Activated CD4-positive, alpha-beta memory T cell treated with anti-CD3 and anti-CD28 coated beads for 36 hours (primary cell): ENCODE data around the gene IPO8. TPM values are rescaled to one million over a fixed set of nuclear protein-coding genes. Genes with fewer than 3 reads are reported as not detected.

Experiments used
- CTCF ChIA-PET: fragments of 350-600 bp; sonication (Branson Sonifier 250); formaldehyde crosslinking; loops from one replicate; lab custom pipeline; 2021; ENCODE audit warnings: antibody characterized with exemption, inconsistent platforms; lab: Charles Lee
- POLR2A ChIA-PET: fragments of 350-600 bp; sonication (Branson Sonifier 250); formaldehyde crosslinking; loops from one replicate; lab custom pipeline; 2021; ENCODE audit warnings: antibody characterized with exemption; lab: Charles Lee
- DNase-seq: peaks from one replicate; pipeline ENCODE4 v3.0.0-alpha.2; 2020
- H3K27ac Mint-ChIP-seq: one replicate; pipeline ENCODE4 v1.8.0; 2021; ENCODE audit warnings: mixed read lengths
- H3K27me3 Mint-ChIP-seq: one replicate; pipeline ENCODE4 v1.8.0; 2021; ENCODE audit warnings: mixed read lengths
- H3K36me3 Mint-ChIP-seq: one replicate; pipeline ENCODE4 v1.8.0; 2021; ENCODE audit warnings: mixed read lengths
- H3K4me1 Mint-ChIP-seq: one replicate; pipeline ENCODE4 v1.8.0; 2021; ENCODE audit warnings: low read depth, mixed read lengths
- H3K4me3 Mint-ChIP-seq: one replicate; pipeline ENCODE4 v1.8.0; 2021; ENCODE audit warnings: mild to moderate bottlenecking, mixed read lengths
- H3K9me3 Mint-ChIP-seq: one replicate; pipeline ENCODE4 v1.8.0; 2021; ENCODE audit warnings: mixed read lengths
- intact Hi-C: fragments of 100-400 bp; cut with micrococcal nuclease; formaldehyde crosslinking; loops from one replicate; pipeline ENCODE4 v1.15.1; 2023
- total RNA-seq, 2 experiments: library from RNA; stranded (reverse); gene quantifications; one replicate each; pipeline ENCODE4 v1.2.3, GENCODE V29; 2021

The IPO8 gene
- 10 to 100 TPM; 39.2 to 41.3 TPM for total RNA-seq

DNA sequence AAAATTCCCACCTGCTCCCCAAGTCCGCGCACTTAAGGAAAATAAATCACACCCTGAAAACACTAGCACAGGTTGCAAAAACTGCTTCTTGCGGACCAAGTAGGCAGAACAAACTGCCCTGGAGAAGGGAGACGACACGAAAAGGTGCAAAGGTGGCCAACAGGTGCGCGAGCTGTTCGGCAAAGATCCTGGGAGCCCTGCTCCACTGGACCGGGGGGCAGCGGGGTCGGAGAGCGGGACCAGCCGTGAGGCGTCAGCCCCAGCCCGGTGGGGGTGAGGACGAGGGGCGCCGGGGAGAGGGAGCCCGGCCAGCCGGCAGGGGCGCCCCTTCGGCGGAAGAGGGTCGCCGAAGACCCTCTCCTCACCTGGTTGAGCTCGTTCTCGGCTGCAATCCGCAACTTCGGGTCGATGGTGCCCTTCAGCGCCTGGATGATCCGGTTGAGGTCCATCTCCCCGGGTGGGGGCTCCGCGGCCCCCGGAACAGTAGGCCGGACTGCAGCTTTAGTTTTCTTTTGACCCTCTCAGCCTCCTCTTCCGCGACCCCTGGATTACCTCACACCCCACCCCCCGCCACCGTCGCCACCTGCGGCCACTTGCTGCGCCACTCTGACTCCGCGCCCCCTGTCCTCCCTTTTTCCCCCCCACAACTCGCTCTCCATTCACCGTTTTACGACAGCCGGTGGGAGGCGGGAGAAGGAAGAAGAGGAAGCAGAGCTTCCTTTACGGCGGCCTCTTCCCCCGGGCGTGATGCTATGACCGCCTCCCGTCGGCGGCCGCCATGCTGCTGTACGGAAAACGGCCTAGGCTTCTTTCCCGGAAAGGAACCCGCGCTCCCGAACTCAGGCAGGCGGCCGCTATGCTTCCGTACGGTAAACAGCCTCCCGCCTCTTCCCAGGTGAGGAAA lies at the start of gene IPO8:
IPO8 (minus strand) TSS at position 671 of the 904 bp plus-strand sequence; CDS start at position 449, 222 bp downstream.
- peaks cover 1% of the 10 kb centered on the region for H3K36me3 Mint-ChIP-seq
- no peaks in the 10 kb centered on the region for H3K27me3 Mint-ChIP-seq
- H3K27ac Mint-ChIP-seq, result peak within 1 kb of the TSS; percentile 84
- peak; percentile 90 for DNase-seq
- H3K9me3 Mint-ChIP-seq, result no peaks in the 10 kb centered on the region
- intact Hi-C loops, result loop anchor here (1.0 to 10.0 kb wide), 4 partner anchors 59 to 1313 kb away; partner anchors contain the start of genes CAPRIN2, DDX11 and ERGIC2
- ChIA-PET CTCF (interaction anchor here (0.7 to 2.5 kb wide), 13 partner anchors 10 to 336 kb away, joined by 3 to 11 read pairs (median 4); partner anchors contain the start of gene CAPRIN2), POLR2A (interaction anchor here (0.7 to 1.2 kb wide), 4 partner anchors 10 to 71 kb away, joined by 3 to 6 read pairs (median 4); partner anchors contain the start of gene CAPRIN2)
- H3K4me3 Mint-ChIP-seq, result peak within 1 kb of the TSS; percentile 88
- H3K4me1 Mint-ChIP-seq, result peaks cover 32% of the 10 kb centered on the region

DNA sequence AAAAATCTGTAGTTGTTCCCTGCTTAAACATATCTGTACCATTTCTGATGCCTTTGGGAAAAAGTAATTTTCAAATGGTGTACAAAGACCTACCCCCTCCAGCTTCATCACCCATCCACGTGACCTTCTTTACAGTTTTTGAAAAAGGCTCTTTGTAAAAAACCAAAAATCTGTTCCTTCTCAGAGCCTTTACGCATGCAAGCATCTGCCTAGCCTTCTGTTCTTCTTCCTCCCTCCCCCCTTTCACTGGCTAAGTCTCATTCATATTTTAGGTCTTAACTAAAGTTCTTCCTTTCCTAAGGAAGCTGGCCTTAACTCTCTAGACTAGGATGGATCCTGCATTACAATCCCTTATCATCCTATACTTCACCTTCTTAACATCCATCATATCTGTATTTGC lies 48.7 kb upstream of the IPO8 start:
- no peak for DNase-seq
- no peaks in the 10 kb centered on the region for H3K4me1 Mint-ChIP-seq
- no peaks in the 10 kb centered on the region for H3K9me3 Mint-ChIP-seq
- no peak overlapping the region for H3K27ac Mint-ChIP-seq
- POLR2A ChIA-PET, result no interaction called here
- CTCF ChIA-PET, result interaction anchor here (1.1 kb wide), 1 partner anchor 63 kb away, joined by 4 read pairs; no protein-coding TSS in a partner anchor
- intact Hi-C loops, result loop anchor here (2.0 kb wide), 1 partner anchor 16 kb away; no protein-coding TSS in a partner anchor
- no peaks in the 10 kb centered on the region for H3K27me3 Mint-ChIP-seq
- H3K4me3 Mint-ChIP-seq, result no peak overlapping the region
- peaks cover 17% of the 10 kb centered on the region for H3K36me3 Mint-ChIP-seq

DNA sequence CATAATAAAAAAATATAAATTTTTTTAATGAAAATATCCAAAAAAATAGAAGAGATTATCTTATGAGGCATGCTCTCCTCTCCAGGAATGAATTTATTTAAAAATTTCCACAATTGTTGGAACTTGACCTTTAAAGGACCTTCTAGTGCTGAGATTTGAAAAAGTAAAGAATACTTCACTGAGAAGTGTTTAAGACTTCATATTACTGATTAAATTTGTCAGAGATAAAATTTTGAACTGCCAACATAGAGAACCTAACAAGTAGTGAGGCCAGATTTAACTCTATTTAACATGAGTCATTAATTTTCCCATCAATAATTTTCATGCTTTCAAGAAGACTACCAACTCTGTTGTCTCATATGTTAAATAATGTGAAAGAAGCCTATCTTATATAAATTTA lies 44.6 kb upstream of the IPO8 start:
- ChIA-PET CTCF (no interaction called here), POLR2A (no interaction called here)
- Mint-ChIP-seq H3K27ac (no peak overlapping the region), H3K4me3 (no peak overlapping the region), H3K36me3 (peaks cover 16% of the 10 kb centered on the region), H3K27me3 (no peaks in the 10 kb centered on the region), H3K9me3 (no peaks in the 10 kb centered on the region), H3K4me1 (no peaks in the 10 kb centered on the region)
- DNase-seq, result no peak
- intact Hi-C loops, result no loop called here

DNA sequence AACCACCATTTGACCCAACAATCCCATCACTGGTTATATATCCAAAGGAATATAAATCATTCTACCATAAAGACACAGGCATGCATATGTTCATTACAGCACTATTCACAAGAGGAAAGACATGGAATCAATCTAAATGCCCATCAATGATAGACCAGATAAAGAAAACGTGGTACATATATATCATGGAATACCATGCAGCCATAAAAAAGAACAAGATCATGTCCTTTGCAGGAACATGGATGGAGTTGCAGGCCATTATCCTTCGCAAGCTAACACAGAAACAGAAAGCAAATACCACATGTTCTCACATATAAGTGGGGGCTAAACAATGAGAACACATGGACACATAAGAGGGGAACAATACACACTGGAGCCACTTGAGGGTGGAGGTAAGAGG lies 43.4 kb upstream of the IPO8 start:
- no peaks in the 10 kb centered on the region for H3K27me3 Mint-ChIP-seq
- DNase-seq, result no peak
- no peaks in the 10 kb centered on the region for H3K9me3 Mint-ChIP-seq
- intact Hi-C loops, result no loop called here
- ChIA-PET CTCF (interaction anchor here (0.7 kb wide), 1 partner anchor 1418 kb away, joined by 6 read pairs; no protein-coding TSS in a partner anchor), POLR2A (no interaction called here)
- H3K27ac Mint-ChIP-seq, result no peak overlapping the region
- H3K36me3 Mint-ChIP-seq, result peaks cover 22% of the 10 kb centered on the region
- no peaks in the 10 kb centered on the region for H3K4me1 Mint-ChIP-seq
- no peak overlapping the region for H3K4me3 Mint-ChIP-seq

DNA sequence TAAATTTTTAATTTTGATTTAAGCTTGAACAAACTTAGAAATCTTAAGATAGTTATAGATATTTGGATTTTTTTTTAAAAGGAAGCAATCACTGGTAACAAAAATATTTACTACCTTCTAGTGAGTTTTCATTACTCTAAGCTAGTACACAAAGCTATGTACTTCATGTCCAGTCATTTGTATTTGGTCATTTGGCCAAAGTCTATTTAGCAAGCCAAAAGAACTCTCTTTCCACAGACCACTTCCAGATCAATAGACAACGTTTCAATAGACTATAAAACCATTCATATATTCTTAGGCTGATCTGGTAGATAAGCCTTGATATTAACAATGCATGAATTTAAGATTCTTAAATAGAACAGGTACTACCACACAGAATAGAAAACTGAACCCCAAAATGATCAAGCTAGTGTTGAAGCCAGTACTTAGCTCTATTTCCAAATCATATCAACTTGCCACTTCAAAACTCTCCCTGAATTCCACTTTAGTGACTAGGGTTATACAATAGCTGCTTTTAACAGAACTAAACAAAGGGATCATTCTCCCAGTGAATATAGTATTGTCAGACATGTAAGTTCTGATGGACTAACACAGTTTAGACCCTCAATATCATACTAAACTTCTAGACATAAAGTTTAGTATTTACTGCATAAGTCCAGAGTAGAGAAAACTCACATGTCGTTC lies 37.4 kb upstream of the IPO8 start:
- no peak overlapping the region for H3K4me3 Mint-ChIP-seq
- H3K27me3 Mint-ChIP-seq, result no peaks in the 10 kb centered on the region
- H3K4me1 Mint-ChIP-seq, result no peaks in the 10 kb centered on the region
- no peaks in the 10 kb centered on the region for H3K9me3 Mint-ChIP-seq
- DNase-seq, result no peak
- intact Hi-C loops, result no loop called here
- ChIA-PET POLR2A (no interaction called here), CTCF (interaction anchor here (0.6 kb wide), 1 partner anchor 37 kb away, joined by 4 read pairs; the partner anchor contains the start of gene IPO8)
- peaks cover 23% of the 10 kb centered on the region for H3K36me3 Mint-ChIP-seq
- no peak overlapping the region for H3K27ac Mint-ChIP-seq

DNA sequence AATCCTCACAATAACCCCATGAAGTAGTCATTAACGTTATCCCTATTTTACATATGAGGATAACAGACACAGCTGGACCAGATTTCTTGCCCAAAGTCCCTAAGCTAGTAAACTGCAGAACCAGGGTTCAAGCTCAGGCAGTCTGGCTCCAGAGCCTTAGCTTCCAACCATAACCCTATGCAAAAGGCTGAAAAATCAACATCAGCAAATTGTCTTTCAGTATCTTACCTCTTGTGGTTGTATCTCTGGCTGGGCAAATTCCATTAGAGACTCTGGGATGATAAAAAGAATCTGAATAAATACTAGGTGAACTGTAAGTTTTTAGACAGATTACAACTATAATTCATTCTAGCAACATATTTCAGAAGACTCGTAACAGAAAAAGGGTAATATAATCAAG lies 34.3 kb upstream of the IPO8 start:
- no peaks in the 10 kb centered on the region for H3K9me3 Mint-ChIP-seq
- peaks cover 18% of the 10 kb centered on the region for H3K36me3 Mint-ChIP-seq
- POLR2A ChIA-PET, result no interaction called here
- no peak overlapping the region for H3K27ac Mint-ChIP-seq
- no peak for DNase-seq
- intact Hi-C loops, result no loop called here
- peaks cover 5% of the 10 kb centered on the region for H3K4me1 Mint-ChIP-seq
- CTCF ChIA-PET, result no interaction called here
- no peak overlapping the region for H3K4me3 Mint-ChIP-seq
- no peaks in the 10 kb centered on the region for H3K27me3 Mint-ChIP-seq

DNA sequence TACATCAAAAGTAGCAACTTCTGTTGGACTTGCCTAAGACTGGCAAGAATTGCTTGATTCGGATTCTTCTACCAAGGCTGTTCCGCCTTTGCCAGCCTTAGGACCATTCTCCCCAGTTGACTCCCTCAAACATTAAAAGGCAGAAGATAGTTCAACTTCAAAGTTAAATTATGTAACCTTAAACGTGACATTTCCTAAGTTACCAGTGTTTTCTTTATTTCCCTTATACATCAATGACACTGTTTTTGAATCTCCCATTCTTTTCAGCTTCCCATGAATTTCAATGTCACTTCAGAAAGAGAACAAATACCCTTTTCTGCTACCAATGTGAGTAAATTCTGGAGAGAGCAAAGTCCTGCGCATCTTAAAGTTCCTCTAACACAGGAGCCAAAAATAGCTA lies 33.9 kb upstream of the IPO8 start:
- ChIA-PET CTCF (no interaction called here), POLR2A (no interaction called here)
- Mint-ChIP-seq H3K4me1 (peaks cover 5% of the 10 kb centered on the region), H3K36me3 (peaks cover 15% of the 10 kb centered on the region), H3K27ac (no peak overlapping the region), H3K4me3 (no peak overlapping the region), H3K9me3 (no peaks in the 10 kb centered on the region), H3K27me3 (no peaks in the 10 kb centered on the region)
- DNase-seq, result no peak
- intact Hi-C loops, result loop anchor here (2.0 kb wide), 1 partner anchor 15 kb away; no protein-coding TSS in a partner anchor

DNA sequence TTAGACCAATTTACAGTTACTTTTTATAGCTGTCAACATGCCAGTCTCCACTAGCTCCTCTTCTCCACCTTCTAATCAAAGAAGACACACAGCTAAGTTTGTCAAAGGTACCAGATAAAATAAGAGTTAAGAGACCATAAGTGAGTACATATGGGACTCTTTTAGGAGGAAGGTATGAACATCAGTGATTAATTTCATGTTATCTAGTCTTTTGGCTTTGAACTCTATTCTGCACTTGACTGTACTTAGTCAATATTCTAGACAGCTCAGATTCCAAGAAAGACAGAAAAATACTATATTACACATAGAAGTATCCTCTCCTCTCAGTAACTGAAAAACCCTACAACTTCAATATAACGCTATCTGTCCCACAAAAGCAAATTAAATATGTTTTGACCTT lies 31.0 kb upstream of the IPO8 start:
- no peaks in the 10 kb centered on the region for H3K9me3 Mint-ChIP-seq
- DNase-seq, result no peak
- peaks cover 5% of the 10 kb centered on the region for H3K4me1 Mint-ChIP-seq
- intact Hi-C loops, result no loop called here
- no peak overlapping the region for H3K4me3 Mint-ChIP-seq
- H3K27ac Mint-ChIP-seq, result no peak overlapping the region
- H3K36me3 Mint-ChIP-seq, result peaks cover 23% of the 10 kb centered on the region
- ChIA-PET CTCF (interaction anchor here (1.3 kb wide), 1 partner anchor 31 kb away, joined by 3 read pairs; the partner anchor contains the start of gene IPO8), POLR2A (no interaction called here)
- no peaks in the 10 kb centered on the region for H3K27me3 Mint-ChIP-seq

DNA sequence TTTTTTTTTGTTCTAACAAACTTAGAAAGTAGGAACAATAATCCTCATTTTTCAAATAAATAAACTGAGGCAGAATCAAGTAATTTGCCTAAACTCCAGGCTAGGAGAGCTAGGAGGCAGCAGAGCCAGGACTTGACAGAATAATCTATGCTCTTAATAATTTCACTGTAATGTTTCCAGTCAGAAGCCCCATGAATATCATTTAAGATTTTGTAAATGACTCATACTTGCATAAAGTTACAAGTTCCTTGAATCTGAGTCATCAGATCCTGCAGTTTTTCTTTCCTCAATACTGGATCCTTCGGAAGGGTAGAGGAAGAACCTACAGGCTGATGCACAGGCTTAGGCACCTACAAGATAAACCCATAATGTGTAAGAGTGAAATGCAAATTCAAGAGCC lies 30.1 kb upstream of the IPO8 start:
- intact Hi-C loops, result no loop called here
- POLR2A ChIA-PET, result no interaction called here

DNA sequence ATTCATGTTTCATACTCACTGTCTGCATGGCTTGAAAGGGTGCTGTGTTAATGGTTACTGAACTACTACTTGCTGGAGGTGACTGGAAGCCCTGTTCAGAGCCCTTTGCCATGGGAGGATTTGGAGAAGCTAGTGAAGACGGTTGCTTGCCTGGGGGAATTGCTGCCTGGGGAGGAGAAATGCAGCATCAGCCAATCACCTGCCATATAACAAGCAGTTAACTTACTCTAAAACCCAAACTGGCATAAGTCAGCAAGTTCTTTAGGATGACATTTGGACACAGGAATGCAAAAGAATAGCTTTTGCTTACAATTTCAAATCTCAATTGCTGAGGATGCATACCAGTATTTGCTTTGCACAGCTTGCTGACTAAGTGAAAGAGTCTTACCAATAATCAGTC lies 23.4 kb upstream of the IPO8 start:
- Mint-ChIP-seq H3K27ac (no peak overlapping the region), H3K4me1 (no peaks in the 10 kb centered on the region), H3K9me3 (no peaks in the 10 kb centered on the region), H3K27me3 (no peaks in the 10 kb centered on the region), H3K4me3 (no peak overlapping the region), H3K36me3 (peaks cover 25% of the 10 kb centered on the region)
- DNase-seq, result no peak
- ChIA-PET POLR2A (interaction anchor here (0.6 kb wide), 1 partner anchor 17 kb away, joined by 6 read pairs; no protein-coding TSS in a partner anchor), CTCF (no interaction called here)
- intact Hi-C loops, result no loop called here

More for the DNA sequence above, 30.1 kb upstream of the IPO8 start:
- Mint-ChIP-seq H3K4me1 (peaks cover 5% of the 10 kb centered on the region), H3K9me3 (no peaks in the 10 kb centered on the region), H3K27ac (no peak overlapping the region), H3K36me3 (peaks cover 26% of the 10 kb centered on the region), H3K4me3 (no peak overlapping the region), H3K27me3 (no peaks in the 10 kb centered on the region)
- DNase-seq, result no peak
- CTCF ChIA-PET, result interaction anchor here (0.6 to 1.3 kb wide), 2 partner anchors 30 to 82 kb away, joined by 3 read pairs; partner anchors contain the start of gene IPO8

DNA sequence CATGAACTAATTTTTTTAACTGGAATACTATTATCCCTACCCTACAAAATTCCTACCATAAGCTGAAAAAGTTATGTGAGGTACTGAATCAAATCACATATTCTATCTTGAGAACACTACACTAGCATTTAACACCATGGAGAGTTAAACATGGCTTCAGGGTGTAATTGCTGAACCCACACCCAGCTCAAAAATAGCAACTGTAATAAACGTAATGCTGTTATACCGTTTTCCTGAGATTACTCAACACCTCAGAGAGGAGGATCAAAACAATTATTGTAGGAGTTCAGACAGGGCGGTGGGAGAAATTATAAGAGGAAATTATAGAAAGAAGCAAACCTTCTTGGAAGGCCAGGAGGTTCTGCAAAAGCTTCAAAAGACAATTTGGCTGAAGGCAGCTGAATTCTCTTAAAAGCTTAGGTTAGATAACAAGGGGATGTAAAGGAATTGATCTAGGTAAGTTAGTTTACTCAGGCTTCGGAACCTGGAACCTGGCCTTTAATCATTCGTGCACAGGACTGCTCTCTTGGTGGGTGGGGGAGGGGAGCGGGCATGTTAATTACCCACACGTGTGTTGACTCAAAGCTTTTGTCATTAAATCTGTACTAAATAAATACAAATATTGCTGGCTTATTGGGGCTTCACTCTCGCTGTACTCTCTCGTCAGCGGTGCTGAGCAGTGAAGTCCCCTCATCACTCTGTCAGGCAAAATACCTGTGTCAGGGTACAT lies 12.1 kb upstream of the IPO8 start:
- intact Hi-C loops, result no loop called here
- ChIA-PET POLR2A (no interaction called here), CTCF (interaction anchor here (0.7 to 0.9 kb wide), 2 partner anchors 10 to 48 kb away, joined by 3 read pairs; no protein-coding TSS in a partner anchor)
- DNase-seq, result no peak
- Mint-ChIP-seq H3K4me3 (no peak overlapping the region), H3K4me1 (no peaks in the 10 kb centered on the region), H3K36me3 (peaks cover 8% of the 10 kb centered on the region), H3K27ac (no peak overlapping the region), H3K27me3 (no peaks in the 10 kb centered on the region), H3K9me3 (no peaks in the 10 kb centered on the region)
